Inflammatory macrophage (primary cell): ENCODE results near the gene CDC42BPA.
"Not testable (repeated sequence)": the region's sequence is repeated elsewhere in the genome, so short reads cannot be mapped to it uniquely, and the experiment has no call there.

Experiments
- DNase-seq, 2 donors: peaks; one replicate each; pipeline ENCODE4 v3.0.0-alpha.2; 2020 to 2022

CDC42BPA gene

GRCh38 chr1:226956942-226957713 is 361.2 kb downstream of the CDC42BPA start:
- no peak for DNase-seq

DNA sequence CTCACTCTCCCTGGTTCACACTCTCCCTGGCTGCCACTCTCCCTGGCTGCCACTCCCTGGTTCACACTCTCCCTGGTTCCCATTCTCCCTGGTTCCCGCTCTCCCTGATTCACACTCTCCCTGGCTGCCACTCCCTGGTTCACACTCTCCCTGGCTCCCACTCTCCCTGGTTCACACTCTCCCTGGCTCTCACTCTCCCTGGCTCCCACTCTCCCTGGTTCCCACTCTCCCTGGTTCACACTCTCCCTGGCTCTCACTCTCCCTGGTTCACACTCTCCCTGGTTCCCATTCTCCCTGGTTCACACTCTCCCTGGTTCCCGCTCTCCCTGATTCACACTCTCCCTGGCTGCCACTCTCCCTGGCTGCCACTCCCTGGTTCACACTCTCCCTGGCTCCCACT is 362.4 kb downstream of the CDC42BPA start:
- DNase-seq = not testable (repeated sequence)

DNA sequence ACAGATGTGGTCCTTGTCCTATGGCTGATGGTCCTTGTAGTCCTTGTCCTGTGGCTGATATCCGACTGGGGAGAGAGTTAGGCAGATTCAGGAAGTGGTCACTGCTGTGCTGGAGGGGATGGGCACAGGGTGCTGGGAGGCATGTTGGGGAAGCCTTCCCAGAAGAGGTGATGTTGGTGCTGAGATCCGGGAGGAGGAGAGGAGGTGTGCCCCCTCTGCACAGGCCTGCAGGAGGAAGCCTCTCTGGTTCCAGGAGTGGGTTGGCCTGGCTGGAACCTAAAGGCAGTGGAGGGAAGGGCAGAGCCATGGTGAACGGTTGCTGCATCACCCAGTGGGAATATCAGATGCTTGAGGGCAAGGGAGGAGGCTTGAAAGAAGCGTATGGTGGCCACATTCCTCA is 363.5 kb downstream of the CDC42BPA start:
- DNase-seq = no peak

GRCh38 chr1:226954337-226954736 is 364.0 kb downstream of the CDC42BPA start:
- no peak for DNase-seq

GRCh38 chr1:226953175-226953800 is 365.0 kb downstream of the CDC42BPA start:
- DNase-seq = no peak

DNA sequence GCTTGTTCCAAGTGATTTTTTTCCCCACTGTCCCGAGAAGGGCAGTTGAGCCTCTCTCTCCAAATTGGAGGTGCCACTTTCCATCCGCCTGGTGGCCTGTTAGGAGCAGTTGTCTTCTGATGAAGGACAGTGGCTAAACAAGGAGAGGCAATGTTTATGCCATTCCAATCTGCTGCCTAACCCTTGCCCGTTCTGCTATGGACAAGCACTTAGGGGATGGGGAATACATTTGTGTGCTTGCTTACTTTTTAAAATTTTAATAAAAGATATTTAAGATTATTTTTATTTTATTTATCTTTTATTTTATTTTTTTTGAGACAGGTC is 366.2 kb downstream of the CDC42BPA start:
- no peak for DNase-seq

DNA sequence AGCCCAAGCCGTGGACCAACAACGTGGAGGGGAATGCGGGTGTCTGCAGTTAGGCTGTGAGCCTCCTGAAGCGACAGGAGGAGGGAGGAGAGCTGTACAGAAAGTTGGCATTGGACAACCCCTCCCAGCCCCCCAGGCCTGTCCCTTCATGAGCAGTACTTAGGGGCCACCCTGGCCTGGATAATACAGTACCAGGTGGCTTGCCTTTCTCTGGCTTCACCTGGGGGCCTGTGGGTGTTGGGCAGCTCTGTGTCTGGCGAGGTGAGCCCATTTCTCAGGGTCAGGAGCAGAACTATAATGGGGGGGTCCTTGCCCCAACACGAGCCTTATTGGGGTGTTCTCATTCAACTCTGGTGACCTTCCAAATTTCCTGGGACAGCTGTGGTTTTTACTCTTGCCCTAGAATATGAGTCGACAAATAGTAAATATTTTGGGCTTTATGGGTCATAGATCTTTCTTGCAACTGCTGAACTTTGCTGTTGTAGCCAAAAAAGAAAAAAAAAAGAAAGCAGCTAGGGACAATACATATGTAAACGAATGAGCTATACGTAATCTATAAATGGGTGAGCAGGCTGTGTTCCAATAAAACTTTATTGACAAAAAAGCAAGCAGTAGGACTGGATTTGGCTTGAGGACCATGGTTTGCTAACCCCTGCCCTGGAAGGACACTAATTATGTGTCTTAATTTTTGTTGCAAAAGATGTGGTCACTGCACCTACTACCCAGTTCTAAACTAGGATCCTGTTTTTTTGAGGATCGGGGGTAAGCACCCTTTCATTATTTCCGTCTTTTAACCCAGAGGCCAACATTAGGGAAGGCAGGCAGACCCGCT is 366.8 kb downstream of the CDC42BPA start:
- DNase-seq = peak; percentile 48 to 52

GRCh38 chr1:226950871-226951270 is 367.4 kb downstream of the CDC42BPA start:
- no peak for DNase-seq

- no peak for DNase-seq
Observed at GRCh38 chr1:226950316-226950715, 368.0 kb downstream of the CDC42BPA start.

- no peak for DNase-seq
Observed at GRCh38 chr1:226949401-226949800, 368.9 kb downstream of the CDC42BPA start.

DNA sequence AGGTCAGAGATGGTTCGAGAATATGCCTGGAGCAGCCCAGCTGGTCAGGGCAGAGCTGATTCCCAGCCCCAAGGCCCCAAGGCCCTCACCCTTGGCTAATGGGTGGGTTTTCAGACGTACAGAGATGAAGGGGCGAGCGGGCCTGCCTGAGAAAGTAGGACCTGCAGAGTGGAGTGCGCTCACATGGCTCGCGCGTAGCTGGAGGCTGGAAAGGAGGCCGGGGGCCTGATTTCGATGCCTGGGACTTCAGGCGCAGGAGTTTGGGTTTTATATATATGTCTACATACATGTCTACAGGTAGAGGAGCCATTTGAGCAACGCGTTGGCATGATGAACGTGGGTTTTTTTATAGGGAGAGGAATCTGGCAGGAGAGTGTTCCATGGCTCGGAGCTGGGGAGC is 369.3 kb downstream of the CDC42BPA start:
- DNase-seq = no peak

DNA sequence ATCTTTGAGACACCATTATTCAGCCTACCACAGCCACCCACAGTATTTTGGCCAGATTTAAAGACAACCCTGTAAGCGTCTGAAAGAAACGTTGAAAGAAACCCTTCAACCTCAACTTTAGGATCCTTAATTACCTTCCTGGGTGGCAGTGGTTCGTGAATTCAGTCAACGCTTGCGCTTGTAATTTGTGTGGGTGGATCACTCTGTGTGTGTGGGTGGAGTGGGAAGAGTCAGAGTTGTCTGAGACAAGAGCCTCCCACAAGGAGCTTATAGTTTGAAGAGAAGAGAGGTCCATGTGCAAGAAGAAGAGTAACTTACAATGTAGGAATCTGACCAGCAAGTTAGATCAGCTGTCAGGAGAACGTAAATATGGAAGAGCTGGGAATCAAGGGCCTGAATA is 369.8 kb downstream of the CDC42BPA start:
- no peak for DNase-seq

- DNase-seq = no peak
Observed at GRCh38 chr1:226948051-226948450, 370.2 kb downstream of the CDC42BPA start.

DNA sequence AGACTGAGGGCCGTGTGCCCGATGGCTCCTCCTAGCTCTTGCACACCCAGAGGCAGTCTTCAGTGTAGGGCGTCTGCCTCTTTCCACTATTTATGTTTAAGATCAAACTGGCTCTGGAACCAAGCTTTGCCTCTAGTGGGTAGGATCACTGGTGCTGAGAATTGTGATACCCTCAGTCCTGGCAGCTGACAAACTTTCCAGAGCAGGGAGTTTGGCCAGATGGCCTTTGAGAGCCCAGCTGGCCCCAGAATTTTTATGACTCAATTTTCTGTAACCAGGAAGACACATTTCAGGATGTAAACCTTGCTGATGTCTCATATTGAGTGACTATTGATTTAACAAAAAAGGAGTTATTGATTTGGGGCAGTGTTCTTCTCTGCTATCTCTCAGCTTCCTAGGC is 371.5 kb downstream of the CDC42BPA start:
- no peak for DNase-seq

GRCh38 chr1:226946285-226946684 is 372.0 kb downstream of the CDC42BPA start:
- DNase-seq = no peak

DNA sequence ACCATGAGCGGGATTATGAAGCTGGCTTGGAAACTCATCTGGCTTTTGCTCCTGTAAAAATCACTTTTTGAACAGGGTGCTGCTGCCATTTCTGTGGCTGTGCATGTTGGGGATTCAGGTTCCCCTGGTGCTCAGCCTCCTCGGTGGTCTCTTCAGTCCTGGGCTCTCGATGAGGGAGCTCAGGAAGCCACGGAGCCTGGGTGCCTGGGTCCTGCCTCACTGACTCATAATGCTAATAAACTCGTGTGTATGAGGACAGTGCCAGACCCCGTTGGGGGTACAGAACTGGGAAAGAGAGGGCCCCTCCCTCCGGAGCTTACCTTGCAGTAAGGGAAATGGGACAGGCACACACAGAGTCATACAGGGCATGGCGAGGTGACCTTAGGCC is 372.4 kb downstream of the CDC42BPA start:
- DNase-seq = no peak

DNA sequence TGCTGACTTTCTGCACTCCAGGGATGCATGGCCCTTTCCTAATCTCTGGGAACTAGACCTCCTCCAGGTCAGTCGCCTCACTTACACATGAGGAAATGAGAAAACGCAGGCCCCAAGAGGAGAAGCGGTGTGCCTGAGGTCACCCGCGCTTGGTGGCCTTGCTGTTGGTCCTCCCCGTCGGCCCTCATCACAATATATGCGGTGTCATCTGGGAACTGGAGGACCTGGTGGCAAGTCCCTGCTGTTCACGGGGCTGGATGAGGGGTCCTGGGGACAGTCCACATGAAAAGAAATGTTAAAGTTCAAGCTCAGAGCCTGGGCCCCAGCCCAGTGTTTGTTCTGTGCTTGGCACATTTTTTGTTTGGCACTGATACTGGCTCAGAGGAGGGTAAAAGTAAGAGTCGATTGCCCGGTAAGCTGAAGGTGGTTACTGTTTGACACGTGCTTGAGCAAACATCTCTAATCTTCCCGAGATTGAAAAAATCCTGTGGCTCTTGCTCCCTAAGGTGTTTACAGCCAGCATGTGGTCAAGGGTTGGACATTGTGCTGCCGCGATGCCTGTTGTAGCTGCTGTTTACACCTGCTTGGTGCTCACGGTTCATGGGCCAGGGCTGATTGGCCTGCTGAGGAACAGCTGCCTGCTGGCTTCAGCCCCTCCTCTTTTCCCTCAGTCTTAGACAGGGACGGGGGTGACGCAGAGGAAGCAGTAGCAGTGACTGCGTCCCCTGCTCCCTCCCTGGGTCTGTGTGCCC is 373.0 kb downstream of the CDC42BPA start:
- DNase-seq = peak in 1 of 2 donors; percentile 20

GRCh38 chr1:226943927-226944326 is 374.4 kb downstream of the CDC42BPA start:
- no peak for DNase-seq

DNA sequence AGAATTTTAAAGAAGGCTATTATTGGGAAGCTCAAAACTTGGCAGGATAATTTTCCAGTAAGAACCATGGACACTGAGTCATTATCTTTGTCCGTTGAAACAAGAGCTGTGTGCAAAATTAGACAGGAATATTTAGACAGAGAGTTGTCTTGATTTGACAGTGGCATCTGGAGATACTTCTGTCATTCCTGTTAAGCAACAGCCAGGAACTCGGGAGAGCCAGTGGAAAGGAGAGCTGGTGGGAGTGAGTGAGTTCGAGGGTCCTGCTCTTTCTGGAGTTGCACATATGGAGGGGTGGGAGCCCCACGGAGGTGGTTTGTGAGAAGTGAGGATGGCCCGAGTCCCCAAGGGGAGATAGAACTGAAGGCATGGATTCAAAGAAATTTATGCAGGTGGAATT is 375.1 kb downstream of the CDC42BPA start:
- DNase-seq = no peak

GRCh38 chr1:226942392-226942791 is 375.9 kb downstream of the CDC42BPA start:
- DNase-seq = no peak

DNA sequence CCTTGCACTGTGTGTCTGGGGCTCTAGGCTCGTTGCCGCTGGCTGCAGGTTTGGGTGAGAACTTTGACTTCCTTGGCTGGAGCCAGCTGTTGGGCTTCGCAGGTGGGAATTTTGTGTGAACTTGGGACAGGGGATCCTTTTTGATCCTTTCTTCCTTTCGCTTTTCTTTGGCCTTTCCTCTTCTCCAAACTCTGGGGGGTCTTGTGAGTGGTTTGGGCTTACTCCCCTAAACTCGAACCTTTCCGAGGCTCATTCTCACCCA is 377.6 kb downstream of the CDC42BPA start:
- no peak for DNase-seq

DNA sequence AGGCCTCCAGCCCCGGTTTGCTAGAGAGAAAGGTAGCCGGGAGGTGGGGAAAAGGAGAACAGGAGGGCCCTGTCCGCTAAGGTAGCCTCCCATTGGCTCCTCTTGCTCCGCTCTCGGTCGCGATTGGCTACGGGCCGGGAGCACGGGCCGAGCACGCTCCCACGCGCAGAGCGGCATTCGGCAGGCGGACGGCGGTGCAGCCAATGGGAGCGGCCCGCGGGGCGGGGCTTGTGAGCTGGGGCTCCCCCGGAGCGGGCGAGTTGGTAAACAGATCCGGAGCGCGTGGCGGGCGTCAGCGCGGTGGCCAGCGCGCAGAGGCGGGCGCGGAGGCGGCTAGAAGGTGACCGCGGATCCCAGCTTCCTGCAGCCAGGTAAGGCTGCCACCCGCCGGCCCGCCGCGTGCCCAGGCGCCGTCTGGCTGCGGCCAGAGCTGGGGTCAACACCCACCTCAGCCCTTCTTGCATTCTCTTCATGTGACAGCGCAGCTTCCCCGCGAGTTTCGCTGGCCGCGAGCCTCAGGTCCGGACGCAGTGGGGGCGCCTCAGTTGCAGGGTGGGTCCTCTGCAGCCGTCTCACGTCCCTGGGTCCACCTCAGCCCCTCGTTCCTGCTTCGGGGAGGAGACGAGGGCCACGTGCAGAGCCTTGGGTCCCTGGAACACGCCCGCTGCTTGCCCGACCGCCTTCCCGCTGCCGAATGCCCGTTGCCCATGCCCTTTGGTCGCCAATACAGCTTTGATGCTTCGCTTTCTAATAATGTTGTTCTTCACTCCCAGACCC is 378.1 kb downstream of the CDC42BPA start, which contains the start of gene COQ8A:
Gene COQ8A (plus strand): TSS at position 266 of the 777 bp plus-strand sequence. CDS start 21,092 bp downstream, outside the sequence.
- peak; percentile 99 for DNase-seq
